ENCODE results near the gene ZNF189.
A peak's percentile ranks its signal among the peaks of the same experiment; 100 is the strongest.

ZNF189 gene

GRCh38 chr9:101445353-101446029 lies 46.8 kb downstream of the ZNF189 start:
- no peak overlapping the region for H3K27ac Mint-ChIP-seq
- peaks cover 35% of the 10 kb centered on the region for H3K27me3 Mint-ChIP-seq
- no peak overlapping the region for H3K4me3 Mint-ChIP-seq

GRCh38 chr9:101446732-101447131 lies 48.1 kb downstream of the ZNF189 start:
- H3K36me3 Mint-ChIP-seq = no peaks in the 10 kb centered on the region
- H3K27me3 Mint-ChIP-seq = peaks cover 34% of the 10 kb centered on the region
- H3K9me3 Mint-ChIP-seq (ENCODE audit: low read depth) = no peaks in the 10 kb centered on the region
- no peak overlapping the region for H3K27ac Mint-ChIP-seq
- no peak overlapping the region for H3K4me3 Mint-ChIP-seq
- peaks cover 11% of the 10 kb centered on the region for H3K4me1 Mint-ChIP-seq (ENCODE audit: low read depth)

More at GRCh38 chr9:101445353-101446029, 46.8 kb downstream of the ZNF189 start:
- Mint-ChIP-seq H3K4me1 (ENCODE audit: low read depth) (peaks cover 11% of the 10 kb centered on the region), H3K9me3 (ENCODE audit: low read depth) (no peaks in the 10 kb centered on the region), H3K36me3 (no peaks in the 10 kb centered on the region)

- Mint-ChIP-seq H3K27ac (no peak overlapping the region), H3K9me3 (ENCODE audit: low read depth) (no peaks in the 10 kb centered on the region), H3K27me3 (peaks cover 27% of the 10 kb centered on the region), H3K4me3 (peak overlapping the region; percentile 72), H3K36me3 (no peaks in the 10 kb centered on the region), H3K4me1 (ENCODE audit: low read depth) (peaks cover 11% of the 10 kb centered on the region)
Observed at GRCh38 chr9:101448680-101449070, 50.0 kb downstream of the ZNF189 start.

- no peaks in the 10 kb centered on the region for H3K36me3 Mint-ChIP-seq
- no peak overlapping the region for H3K27ac Mint-ChIP-seq
- peaks cover 11% of the 10 kb centered on the region for H3K4me1 Mint-ChIP-seq (ENCODE audit: low read depth)
- peak overlapping the region; percentile 72 for H3K4me3 Mint-ChIP-seq
- peaks cover 24% of the 10 kb centered on the region for H3K27me3 Mint-ChIP-seq
- no peaks in the 10 kb centered on the region for H3K9me3 Mint-ChIP-seq (ENCODE audit: low read depth)
Observed at GRCh38 chr9:101449071-101449721, 50.5 kb downstream of the ZNF189 start.

GRCh38 chr9:101450931-101451330 lies 52.3 kb downstream of the ZNF189 start:
- no peaks in the 10 kb centered on the region for H3K9me3 Mint-ChIP-seq (ENCODE audit: low read depth)
- no peaks in the 10 kb centered on the region for H3K36me3 Mint-ChIP-seq
- H3K27ac Mint-ChIP-seq = no peak overlapping the region
- no peak overlapping the region for H3K4me3 Mint-ChIP-seq
- H3K4me1 Mint-ChIP-seq (ENCODE audit: low read depth) = peaks cover 11% of the 10 kb centered on the region
- H3K27me3 Mint-ChIP-seq = peaks cover 16% of the 10 kb centered on the region

GRCh38 chr9:101451498-101451897 lies 52.8 kb downstream of the ZNF189 start:
- no peaks in the 10 kb centered on the region for H3K9me3 Mint-ChIP-seq (ENCODE audit: low read depth)
- H3K27me3 Mint-ChIP-seq = peaks cover 12% of the 10 kb centered on the region
- peaks cover 11% of the 10 kb centered on the region for H3K4me1 Mint-ChIP-seq (ENCODE audit: low read depth)
- H3K36me3 Mint-ChIP-seq = no peaks in the 10 kb centered on the region
- H3K4me3 Mint-ChIP-seq = no peak overlapping the region
- no peak overlapping the region for H3K27ac Mint-ChIP-seq

- H3K36me3 Mint-ChIP-seq = no peaks in the 10 kb centered on the region
- H3K27ac Mint-ChIP-seq = no peak overlapping the region
- peaks cover 6% of the 10 kb centered on the region for H3K4me1 Mint-ChIP-seq (ENCODE audit: low read depth)
- H3K9me3 Mint-ChIP-seq (ENCODE audit: low read depth) = no peaks in the 10 kb centered on the region
- H3K27me3 Mint-ChIP-seq = peaks cover 9% of the 10 kb centered on the region
- no peak overlapping the region for H3K4me3 Mint-ChIP-seq
Observed at GRCh38 chr9:101453776-101454570, 55.3 kb downstream of the ZNF189 start.

- no peak overlapping the region for H3K27ac Mint-ChIP-seq
- no peaks in the 10 kb centered on the region for H3K4me1 Mint-ChIP-seq (ENCODE audit: low read depth)
- H3K4me3 Mint-ChIP-seq = no peak overlapping the region
- H3K27me3 Mint-ChIP-seq = peaks cover 4% of the 10 kb centered on the region
- H3K36me3 Mint-ChIP-seq = no peaks in the 10 kb centered on the region
- no peaks in the 10 kb centered on the region for H3K9me3 Mint-ChIP-seq (ENCODE audit: low read depth)
Observed at GRCh38 chr9:101455656-101456240, 57.1 kb downstream of the ZNF189 start.

GRCh38 chr9:101457003-101457402 lies 58.4 kb downstream of the ZNF189 start:
- H3K36me3 Mint-ChIP-seq = no peaks in the 10 kb centered on the region
- H3K9me3 Mint-ChIP-seq (ENCODE audit: low read depth) = no peaks in the 10 kb centered on the region
- no peak overlapping the region for H3K27ac Mint-ChIP-seq
- H3K4me1 Mint-ChIP-seq (ENCODE audit: low read depth) = no peaks in the 10 kb centered on the region
- H3K27me3 Mint-ChIP-seq = peaks cover 3% of the 10 kb centered on the region
- no peak overlapping the region for H3K4me3 Mint-ChIP-seq

- Mint-ChIP-seq H3K4me3 (no peak overlapping the region), H3K9me3 (ENCODE audit: low read depth) (no peaks in the 10 kb centered on the region), H3K27ac (no peak overlapping the region), H3K4me1 (ENCODE audit: low read depth) (no peaks in the 10 kb centered on the region), H3K27me3 (peaks cover 3% of the 10 kb centered on the region), H3K36me3 (no peaks in the 10 kb centered on the region)
Observed at GRCh38 chr9:101458963-101459631, 60.4 kb downstream of the ZNF189 start.
